Measurements from ENCODE around the gene RAB37. TPM values are rescaled to one million over a fixed set of nuclear protein-coding genes. Genes with fewer than 3 reads are reported as not detected.

Gene RAB37
- total and polyA plus RNA-seq, 2 of the 13 experiments (the other 11 are each of a cell fraction or from before 2014, with no cell fraction given), result 0.91 to 3.7 TPM

DNA sequence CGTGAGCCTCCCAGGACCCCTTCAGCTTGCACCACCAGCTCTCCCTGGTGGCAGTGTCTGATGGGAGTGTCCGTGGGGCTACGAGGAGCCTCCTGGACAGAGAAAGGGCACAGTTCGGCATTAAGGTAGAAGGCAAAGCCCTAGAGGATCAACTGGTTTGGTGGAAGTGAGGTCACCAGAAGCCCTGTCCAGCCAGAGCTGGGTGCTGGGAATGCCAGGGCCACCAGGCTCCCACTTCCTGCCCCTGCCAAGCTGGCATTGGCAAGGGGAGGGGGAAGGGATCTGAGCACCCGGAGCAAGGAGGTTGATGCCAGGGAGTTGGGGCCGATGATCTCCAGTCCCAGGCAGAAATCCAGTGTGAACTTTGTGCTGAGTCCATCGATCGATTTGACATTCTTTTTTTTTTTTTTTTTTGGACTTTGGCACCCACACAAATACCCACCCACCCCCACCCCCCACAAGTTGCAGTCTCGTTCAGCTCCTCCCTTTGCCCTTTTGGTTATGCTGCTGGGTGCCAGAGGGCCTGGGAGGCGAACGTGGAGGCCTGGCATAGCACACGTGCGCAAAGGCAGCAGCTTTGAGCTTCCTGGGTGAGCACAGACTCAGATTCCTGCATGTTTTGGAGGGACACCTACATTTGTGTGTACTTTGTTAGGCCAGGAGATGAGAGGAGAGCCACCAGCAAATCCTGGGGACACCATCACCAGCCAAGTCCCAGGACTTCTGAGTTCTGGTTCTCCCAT lies 13.4 kb downstream of the RAB37 start (continued):
- TF ChIP-seq, protein P1, sequence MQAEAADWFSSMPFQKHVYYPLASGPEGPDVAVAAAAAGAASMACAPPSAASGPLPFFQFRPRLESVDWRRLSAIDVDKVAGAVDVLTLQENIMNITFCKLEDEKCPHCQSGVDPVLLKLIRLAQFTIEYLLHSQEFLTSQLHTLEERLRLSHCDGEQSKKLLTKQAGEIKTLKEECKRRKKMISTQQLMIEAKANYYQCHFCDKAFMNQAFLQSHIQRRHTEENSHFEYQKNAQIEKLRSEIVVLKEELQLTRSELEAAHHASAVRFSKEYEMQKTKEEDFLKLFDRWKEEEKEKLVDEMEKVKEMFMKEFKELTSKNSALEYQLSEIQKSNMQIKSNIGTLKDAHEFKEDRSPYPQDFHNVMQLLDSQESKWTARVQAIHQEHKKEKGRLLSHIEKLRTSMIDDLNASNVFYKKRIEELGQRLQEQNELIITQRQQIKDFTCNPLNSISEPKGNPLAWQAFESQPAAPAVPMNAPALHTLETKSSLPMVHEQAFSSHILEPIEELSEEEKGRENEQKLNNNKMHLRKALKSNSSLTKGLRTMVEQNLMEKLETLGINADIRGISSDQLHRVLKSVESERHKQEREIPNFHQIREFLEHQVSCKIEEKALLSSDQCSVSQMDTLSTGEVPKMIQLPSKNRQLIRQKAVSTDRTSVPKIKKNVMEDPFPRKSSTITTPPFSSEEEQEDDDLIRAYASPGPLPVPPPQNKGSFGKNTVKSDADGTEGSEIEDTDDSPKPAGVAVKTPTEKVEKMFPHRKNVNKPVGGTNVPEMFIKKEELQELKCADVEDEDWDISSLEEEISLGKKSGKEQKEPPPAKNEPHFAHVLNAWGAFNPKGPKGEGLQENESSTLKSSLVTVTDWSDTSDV (CRISPR knock-in tag; IDR thresholded peaks at IDR 0.05), result 0 out of 2 replicates have a peak, but pooled peaks have one; percentile 37
- TF ChIP-seq HDAC1 (CRISPR knock-in tag; IDR thresholded peaks at IDR 0.05) (peak; percentile 94), CEBPG (CRISPR knock-in tag; IDR thresholded peaks at IDR 0.05) (peak; percentile 52; the same call in 1 of the 2 replicates), BATF2 (CRISPR knock-in tag; IDR thresholded peaks at IDR 0.05) (no peak), ZNF691 (CRISPR knock-in tag; IDR thresholded peaks at IDR 0.05; ENCODE audit: borderline replicate concordance, low read depth) (peak; percentile 82), ZFP1 (CRISPR knock-in tag; IDR thresholded peaks at IDR 0.05) (peak; percentile 74; the same call in 1 of the 2 replicates), CC2D1A (CRISPR knock-in tag; IDR thresholded peaks at IDR 0.05) (no peak), NFKB2 (CRISPR knock-in tag; IDR thresholded peaks at IDR 0.05; ENCODE audit: borderline replicate concordance) (peak; percentile 93), ZNF720 (CRISPR knock-in tag; IDR thresholded peaks at IDR 0.05) (no peak), ZNF614 (CRISPR knock-in tag; IDR thresholded peaks at IDR 0.05; ENCODE audit: borderline replicate concordance) (0 out of 2 replicates have a peak, but pooled peaks have one; percentile 34), PCBP2 (optimal IDR thresholded peaks at IDR 0.05; ENCODE audit: low read depth, low read length, poor library complexity, severe bottlenecking) (no peak), BCL6 (CRISPR knock-in tag; IDR thresholded peaks at IDR 0.05) (peak; percentile 65; the same call in 1 of the 2 replicates), NR2F1 (CRISPR knock-in tag; IDR thresholded peaks at IDR 0.05) (peak; percentile 43 to 46; a peak in 2 of 4 replicates), GTF3A (CRISPR knock-in tag; conservative IDR thresholded peaks at IDR 0.05) (no peak), SSRP1 (CRISPR knock-in tag; IDR thresholded peaks at IDR 0.05) (no peak), MIER3 (CRISPR knock-in tag; IDR thresholded peaks at IDR 0.05; ENCODE audit: borderline replicate concordance) (peak; percentile 59; the same call in 1 of the 2 replicates), ZBTB37 (CRISPR knock-in tag; IDR thresholded peaks at IDR 0.05) (peak; percentile 96), PHF20 (CRISPR knock-in tag; IDR thresholded peaks at IDR 0.05) (peak; percentile 62), PCBP1 (IDR thresholded peaks at IDR 0.05; ENCODE audit: borderline replicate concordance, low read depth, low read length) (no peak), ZSCAN25 (CRISPR knock-in tag; IDR thresholded peaks at IDR 0.05) (peak; percentile 91), IKZF5 (CRISPR knock-in tag; IDR thresholded peaks at IDR 0.05) (peak; percentile 26; the same call in 1 of the 2 replicates), KDM6A (CRISPR knock-in tag; IDR thresholded peaks at IDR 0.05; ENCODE audit: low read depth) (peak; percentile 92), TP53 (CRISPR knock-in tag; conservative IDR thresholded peaks at IDR 0.05) (peak; percentile 50; the same call in 1 of the 2 replicates), ZFX (CRISPR knock-in tag; IDR thresholded peaks at IDR 0.05; ENCODE audit: low read depth) (peak; percentile 88)

Data from HepG2 (cell line).